IPS DF 4.7 (cell line): ENCODE results near the gene SLC39A13.

Source experiments
- DNase-seq: peaks from one replicate; pipeline ENCODE4 v3.0.0-alpha.2; 2013; ENCODE audit warnings: low spot score; ENCODE audit errors: extremely low read depth

Gene SLC39A13

GRCh38 chr11:47426062-47426956 lies 17.9 kb downstream of the SLC39A13 start, which contains the start of gene PSMC3:
PSMC3 (minus strand) TSS chr11:47426439; CDS start chr11:47426279, 160 bp downstream.
- no peak for DNase-seq

GRCh38 chr11:47430524-47430923 lies 22.1 kb downstream of the SLC39A13 start:
- no peak for DNase-seq

GRCh38 chr11:47431356-47432083 lies 23.1 kb downstream of the SLC39A13 start:
- DNase-seq: no peak

GRCh38 chr11:47433157-47433556 lies 24.8 kb downstream of the SLC39A13 start:
- DNase-seq: no peak

- no peak for DNase-seq
Observed at GRCh38 chr11:47434011-47434786, 25.8 kb downstream of the SLC39A13 start.

- DNase-seq: no peak
Observed at GRCh38 chr11:47435687-47436086, 27.3 kb downstream of the SLC39A13 start.

- no peak for DNase-seq
Observed at GRCh38 chr11:47436726-47437125, 28.3 kb downstream of the SLC39A13 start.

GRCh38 chr11:47437218-47437745 lies 28.9 kb downstream of the SLC39A13 start:
- DNase-seq: no peak

GRCh38 chr11:47437746-47438418 lies 29.5 kb downstream of the SLC39A13 start:
- no peak for DNase-seq

- no peak for DNase-seq
Observed at GRCh38 chr11:47438721-47439120, 30.3 kb downstream of the SLC39A13 start.

- DNase-seq: no peak
Observed at GRCh38 chr11:47440054-47440476, 31.7 kb downstream of the SLC39A13 start.

GRCh38 chr11:47441421-47441820 lies 33.0 kb downstream of the SLC39A13 start:
- DNase-seq: no peak

GRCh38 chr11:47442514-47442913 lies 34.1 kb downstream of the SLC39A13 start:
- DNase-seq: no peak

GRCh38 chr11:47443028-47443700 lies 34.8 kb downstream of the SLC39A13 start:
- DNase-seq: no peak

GRCh38 chr11:47443817-47444216 lies 35.4 kb downstream of the SLC39A13 start:
- DNase-seq: no peak

- no peak for DNase-seq
Observed at GRCh38 chr11:47445840-47446239, 37.5 kb downstream of the SLC39A13 start.

- no peak for DNase-seq
Observed at GRCh38 chr11:47446833-47447232, 38.4 kb downstream of the SLC39A13 start.

GRCh38 chr11:47447906-47448305 lies 39.5 kb downstream of the SLC39A13 start:
- DNase-seq: no peak

- DNase-seq: no peak
Observed at GRCh38 chr11:47448566-47449427, 40.4 kb downstream of the SLC39A13 start, which contains the start of gene RAPSN. RAPSN (minus strand) TSS chr11:47449136; CDS start chr11:47448964, 172 bp downstream.
